Endodermal cell (in vitro differentiated cells): Measurements from ENCODE around the gene SERTM1. TPM values are rescaled to one million over a fixed set of nuclear protein-coding genes. Genes with fewer than 3 reads are reported as not detected.

Experiments
- DNase-seq: peaks from one replicate; pipeline ENCODE4 v3.0.0-alpha.2; 2017
- H3K27ac ChIP-seq: 2 replicates; pipeline ENCODE4 v1.5.1; 2013; ENCODE audit warnings: mild to moderate bottlenecking, low read depth, low read length, moderate library complexity
- H3K27me3 ChIP-seq: 2 replicates; pipeline ENCODE4 v1.6.1; 2013; ENCODE audit warnings: mild to moderate bottlenecking, low read length, moderate library complexity; ENCODE audit not compliant: insufficient read depth, control insufficient read depth, poor library complexity, severe bottlenecking
- H3K36me3 ChIP-seq: 2 replicates; pipeline ENCODE4 v1.7.0; 2013; ENCODE audit warnings: mild to moderate bottlenecking, low read length, moderate library complexity; ENCODE audit not compliant: control insufficient read depth, insufficient read depth
- H3K4me1 ChIP-seq: one replicate; pipeline ENCODE4 v1.7.0; 2013; ENCODE audit warnings: low read length; ENCODE audit not compliant: control insufficient read depth, insufficient read depth
- H3K4me3 ChIP-seq: 2 replicates; pipeline ENCODE4 v1.5.1; 2013; ENCODE audit warnings: mild to moderate bottlenecking, low read length, moderate library complexity
- H3K9ac ChIP-seq: 2 replicates; pipeline ENCODE4 v1.6.1; 2013; ENCODE audit warnings: mild to moderate bottlenecking, low read length, moderate library complexity; ENCODE audit not compliant: poor library complexity, severe bottlenecking; ENCODE audit errors: extremely low read depth
- H3K9me3 ChIP-seq: 2 replicates; pipeline ENCODE4 v1.6.1; 2013; ENCODE audit warnings: mild to moderate bottlenecking, low read length, moderate library complexity; ENCODE audit not compliant: control insufficient read depth
- H3K27ac Mint-ChIP-seq: 2 replicates; pipeline ENCODE4 v1.8.0; 2020; ENCODE audit warnings: mixed read lengths
- H3K27me3 Mint-ChIP-seq: 2 replicates; pipeline ENCODE4 v1.8.0; 2021; ENCODE audit warnings: mild to moderate bottlenecking, mixed read lengths; ENCODE audit not compliant: insufficient read depth
- H3K36me3 Mint-ChIP-seq: 2 replicates; pipeline ENCODE4 v1.8.0; 2020; ENCODE audit warnings: low read depth, mixed read lengths
- H3K4me1 Mint-ChIP-seq: 2 replicates; pipeline ENCODE4 v1.8.0; 2020; ENCODE audit warnings: mixed read lengths
- H3K4me3 Mint-ChIP-seq: 2 replicates; pipeline ENCODE4 v1.8.0; 2020; ENCODE audit warnings: mild to moderate bottlenecking, moderate library complexity, mixed read lengths
- H3K9me3 Mint-ChIP-seq: 2 replicates; pipeline ENCODE4 v1.8.0; 2020; ENCODE audit warnings: mild to moderate bottlenecking, mixed read lengths
- WGBS, 2 experiments: methylation state at CpG; one replicate each; pipeline versions ENCODE4 v1.1.5 to v1.1.7; 2013; ENCODE audit warnings: missing lambda C conversion rate in 2 of 2, mixed read lengths in 1 of 2; ENCODE audit not compliant: insufficient coverage in 1 of 2, insufficient read length in 1 of 2; 5-methylcytosine and 5-hydroxymethylcytosine counted together
- total RNA-seq, 2 donors: library from RNA; stranded (reverse); fragmentation: NEBNext Ultra II Directional in 1 of 2; extraction: Animal tissue kit (Norgen Biotek cat#: 25700) in 1 of 2; gene quantifications; 2 replicates in 1 of 2; 3 replicates in 1 of 2; pipeline ENCODE4 v1.2.1, GENCODE V29; 2021
- TF ChIP-seq, protein P1 (sequence below): fragments of 200-600 bp; sonication (generic); conservative IDR thresholded peaks from 2 replicates; pipeline ENCODE4 v1.5.0; 2021; ENCODE audit warnings: antibody characterized with exemption, mild to moderate bottlenecking

Gene SERTM1
- total RNA-seq, 2 donors from 2014 or later: 0.13 TPM; not detected in 1

GRCh38 chr13:36665630-36666029 is 8.2 kb upstream of the SERTM1 start:
- no peaks in the 10 kb centered on the region for H3K4me1 Mint-ChIP-seq
- H3K9me3 ChIP-seq: no peaks in the 10 kb centered on the region
- no peaks in the 10 kb centered on the region for H3K36me3 Mint-ChIP-seq
- H3K4me1 ChIP-seq: no peaks in the 10 kb centered on the region
- no peaks in the 10 kb centered on the region for H3K27me3 ChIP-seq
- H3K4me3 Mint-ChIP-seq: no peak overlapping the region
- H3K27me3 Mint-ChIP-seq: peaks cover 11% of the 10 kb centered on the region
- no peak overlapping the region for H3K27ac ChIP-seq
- H3K36me3 ChIP-seq: no peaks in the 10 kb centered on the region
- DNase-seq: no peak
- H3K27ac Mint-ChIP-seq: no peak overlapping the region
- TF ChIP-seq, protein P1, sequence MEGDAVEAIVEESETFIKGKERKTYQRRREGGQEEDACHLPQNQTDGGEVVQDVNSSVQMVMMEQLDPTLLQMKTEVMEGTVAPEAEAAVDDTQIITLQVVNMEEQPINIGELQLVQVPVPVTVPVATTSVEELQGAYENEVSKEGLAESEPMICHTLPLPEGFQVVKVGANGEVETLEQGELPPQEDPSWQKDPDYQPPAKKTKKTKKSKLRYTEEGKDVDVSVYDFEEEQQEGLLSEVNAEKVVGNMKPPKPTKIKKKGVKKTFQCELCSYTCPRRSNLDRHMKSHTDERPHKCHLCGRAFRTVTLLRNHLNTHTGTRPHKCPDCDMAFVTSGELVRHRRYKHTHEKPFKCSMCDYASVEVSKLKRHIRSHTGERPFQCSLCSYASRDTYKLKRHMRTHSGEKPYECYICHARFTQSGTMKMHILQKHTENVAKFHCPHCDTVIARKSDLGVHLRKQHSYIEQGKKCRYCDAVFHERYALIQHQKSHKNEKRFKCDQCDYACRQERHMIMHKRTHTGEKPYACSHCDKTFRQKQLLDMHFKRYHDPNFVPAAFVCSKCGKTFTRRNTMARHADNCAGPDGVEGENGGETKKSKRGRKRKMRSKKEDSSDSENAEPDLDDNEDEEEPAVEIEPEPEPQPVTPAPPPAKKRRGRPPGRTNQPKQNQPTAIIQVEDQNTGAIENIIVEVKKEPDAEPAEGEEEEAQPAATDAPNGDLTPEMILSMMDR: no peak
- H3K4me3 ChIP-seq: no peak overlapping the region
- peaks cover 2% of the 10 kb centered on the region for H3K9me3 Mint-ChIP-seq
- H3K9ac ChIP-seq: no peak overlapping the region
- 92% methylated on average over 3 of the region's 3 CpGs for WGBS, 2 experiments

DNA sequence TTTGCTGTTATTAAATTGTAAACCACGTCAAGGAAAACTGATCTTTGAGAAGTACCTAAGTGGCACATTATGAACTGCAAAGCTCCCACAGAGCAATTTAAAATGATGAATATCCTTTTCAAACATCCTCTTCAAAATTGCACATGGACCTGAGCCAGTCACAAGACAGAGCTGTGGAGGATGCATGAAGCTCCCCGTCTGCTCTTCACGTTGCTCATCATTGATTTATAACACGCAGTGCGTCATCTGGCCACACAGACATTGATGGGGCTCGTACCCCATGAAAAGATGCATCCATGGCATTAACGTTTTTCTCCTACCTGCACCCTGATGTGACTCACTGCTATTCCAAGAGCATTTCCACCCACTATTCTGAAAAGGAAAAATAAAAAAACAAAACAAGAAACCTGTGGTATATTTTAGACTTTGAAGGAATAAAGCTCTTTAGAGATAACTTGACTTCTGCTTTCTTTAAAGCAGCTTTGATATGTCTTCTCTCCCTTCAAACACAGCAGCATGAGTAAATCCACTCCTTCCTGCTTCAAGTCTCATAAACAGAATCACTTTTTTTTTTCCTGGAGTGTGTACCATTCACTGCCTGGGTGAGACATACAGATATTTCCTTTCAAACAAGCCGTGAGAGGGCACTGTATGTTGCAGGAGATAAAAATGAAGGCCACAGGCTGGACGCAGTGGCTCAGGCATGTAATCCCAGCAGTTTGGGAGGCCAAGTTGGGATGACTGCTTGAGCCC is 7.2 kb upstream of the SERTM1 start:
- Histone ChIP-seq H3K9ac (no peak overlapping the region), H3K4me1 (no peaks in the 10 kb centered on the region), H3K27ac (no peak overlapping the region), H3K36me3 (no peaks in the 10 kb centered on the region), H3K9me3 (no peaks in the 10 kb centered on the region), H3K4me3 (no peak overlapping the region), H3K27me3 (peaks cover 9% of the 10 kb centered on the region)
- no peaks in the 10 kb centered on the region for H3K4me1 Mint-ChIP-seq
- no peaks in the 10 kb centered on the region for H3K36me3 Mint-ChIP-seq
- no peak overlapping the region for H3K4me3 Mint-ChIP-seq
- no peak overlapping the region for H3K27ac Mint-ChIP-seq
- peaks cover 2% of the 10 kb centered on the region for H3K9me3 Mint-ChIP-seq
- H3K27me3 Mint-ChIP-seq: peaks cover 20% of the 10 kb centered on the region
- TF ChIP-seq, protein P1: no peak
- no peak for DNase-seq
- WGBS, 2 experiments: 91 to 94% methylated on average over 8 to 9 of the region's 9 CpGs

DNA sequence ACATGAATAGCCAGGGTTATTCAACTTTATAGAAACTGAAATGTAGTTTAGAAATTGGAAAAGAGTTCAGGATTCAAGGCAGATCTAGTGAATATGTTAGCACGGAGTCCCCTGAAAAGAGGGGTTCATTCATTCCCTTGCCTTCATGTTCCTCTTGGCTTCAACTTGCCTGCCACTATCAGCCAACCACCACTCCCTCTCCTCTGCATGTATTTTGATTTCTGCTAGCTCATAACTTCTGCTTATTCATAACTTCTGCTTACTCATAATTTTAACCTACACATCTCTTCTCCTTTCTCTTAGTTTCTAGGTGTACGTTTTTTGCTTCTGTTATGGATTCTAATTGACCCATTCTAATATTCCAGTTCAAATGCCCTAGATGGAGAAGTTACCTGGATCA is 5.5 kb upstream of the SERTM1 start:
- H3K9me3 Mint-ChIP-seq: peaks cover 2% of the 10 kb centered on the region
- no peaks in the 10 kb centered on the region for H3K9me3 ChIP-seq
- no peaks in the 10 kb centered on the region for H3K36me3 Mint-ChIP-seq
- H3K36me3 ChIP-seq: no peaks in the 10 kb centered on the region
- peaks cover 35% of the 10 kb centered on the region for H3K27me3 Mint-ChIP-seq
- DNase-seq: no peak
- peaks cover 1% of the 10 kb centered on the region for H3K4me1 Mint-ChIP-seq
- no peak overlapping the region for H3K9ac ChIP-seq
- H3K4me1 ChIP-seq: no peaks in the 10 kb centered on the region
- H3K27ac ChIP-seq: no peak overlapping the region
- H3K27ac Mint-ChIP-seq: no peak overlapping the region
- H3K27me3 ChIP-seq: peaks cover 25% of the 10 kb centered on the region
- no peak overlapping the region for H3K4me3 Mint-ChIP-seq
- WGBS, 2 experiments: 90 to 92% methylated on average over 2 of the region's 2 CpGs
- TF ChIP-seq, protein P1: no peak
- H3K4me3 ChIP-seq: no peak overlapping the region
